NCI-H1436 (cell line): ENCODE results near the gene CRTAP.
"Not testable (repeated sequence)": the region's sequence is repeated elsewhere in the genome, so short reads cannot be mapped to it uniquely, and the experiment has no call there.

Experiments used
- DNase-seq: peaks from one replicate; lab custom pipeline; 2025; lab: John Stamatoyannopoulos, UW

Gene CRTAP

GRCh38 chr3:33141006-33141405 lies 27.2 kb downstream of the CRTAP start:
- DNase-seq = no peak

DNA sequence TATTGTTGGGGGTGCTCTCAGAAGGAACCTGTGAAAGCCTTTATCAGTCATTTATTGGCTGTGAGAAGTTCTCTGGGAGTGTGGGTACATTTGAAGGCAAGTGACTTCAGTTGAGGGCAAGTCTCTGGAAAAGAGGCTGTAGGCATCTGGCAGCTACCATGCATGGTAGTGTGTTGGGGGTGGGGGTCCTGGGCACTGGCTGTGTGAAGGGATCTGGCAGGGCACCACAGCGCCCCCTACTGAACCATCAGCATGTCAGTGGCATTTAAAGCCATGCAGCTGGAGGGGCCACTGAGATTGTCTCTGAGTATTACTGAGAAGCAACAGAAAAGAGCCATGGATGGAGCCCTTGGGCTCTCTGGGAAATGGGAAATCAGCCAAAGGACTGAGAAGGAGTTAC lies 30.6 kb downstream of the CRTAP start:
- no peak for DNase-seq

- DNase-seq = no peak
These were observed 31.5 kb downstream of the CRTAP start for GRCh38 chr3:33145221-33145900.

- DNase-seq = no peak
These were observed 32.2 kb downstream of the CRTAP start for GRCh38 chr3:33145901-33146580.

DNA sequence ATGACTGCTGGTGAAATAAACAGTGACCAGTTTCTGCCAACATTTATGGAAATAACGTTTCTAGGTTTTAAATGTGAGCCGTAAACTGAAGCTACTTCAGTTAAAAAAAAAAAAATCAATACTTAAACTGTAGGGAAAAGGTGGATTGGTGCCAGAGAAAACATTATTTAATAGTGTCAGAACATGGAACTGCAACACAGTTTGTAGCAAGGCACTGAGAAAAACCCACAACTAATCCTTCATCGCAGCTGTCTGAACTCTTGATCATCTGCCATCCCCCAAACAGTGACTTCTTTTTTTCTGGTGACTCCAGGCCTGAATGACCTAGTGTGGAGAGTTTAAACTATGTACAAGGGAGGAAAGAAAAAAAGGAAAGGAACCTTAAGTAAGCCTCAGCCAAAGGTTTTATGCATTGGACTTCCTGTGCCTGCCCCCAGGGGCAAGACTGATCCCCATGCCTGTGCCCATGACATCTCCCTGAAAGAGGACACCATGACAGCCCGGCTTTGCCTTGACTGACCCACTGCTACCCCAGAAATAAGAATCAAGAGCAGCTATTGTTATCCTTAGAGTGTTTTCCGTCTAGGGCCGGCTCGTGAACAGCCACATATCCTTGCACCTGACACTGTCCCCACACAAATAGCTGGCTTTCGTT lies 33.1 kb downstream of the CRTAP start:
- DNase-seq = no peak

DNA sequence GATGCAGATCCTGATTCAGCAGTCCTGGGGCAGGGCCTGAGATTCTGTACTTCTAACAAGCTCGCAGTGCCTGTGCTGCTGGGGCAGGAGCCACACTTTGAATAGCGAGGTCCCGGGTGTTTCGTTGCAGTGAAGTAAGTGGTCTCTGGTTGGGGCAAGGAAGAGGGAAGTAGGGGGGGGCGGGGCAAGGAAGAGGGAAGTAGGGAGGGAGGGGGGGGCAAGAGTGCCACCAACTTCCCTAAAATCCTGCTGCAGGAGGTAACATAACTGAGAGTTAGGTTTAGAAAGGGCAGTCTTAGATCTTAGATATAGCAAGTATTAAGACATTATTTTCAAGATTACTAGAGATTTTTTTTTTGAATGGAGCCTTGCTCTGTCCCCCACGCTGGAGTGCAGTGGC lies 35.5 kb downstream of the CRTAP start:
- DNase-seq = no peak

- no peak for DNase-seq
These were observed 38.8 kb downstream of the CRTAP start for GRCh38 chr3:33152363-33153360.

GRCh38 chr3:33153782-33154181 lies 40.0 kb downstream of the CRTAP start:
- no peak for DNase-seq

GRCh38 chr3:33155301-33155700 lies 41.5 kb downstream of the CRTAP start:
- DNase-seq = no peak

DNA sequence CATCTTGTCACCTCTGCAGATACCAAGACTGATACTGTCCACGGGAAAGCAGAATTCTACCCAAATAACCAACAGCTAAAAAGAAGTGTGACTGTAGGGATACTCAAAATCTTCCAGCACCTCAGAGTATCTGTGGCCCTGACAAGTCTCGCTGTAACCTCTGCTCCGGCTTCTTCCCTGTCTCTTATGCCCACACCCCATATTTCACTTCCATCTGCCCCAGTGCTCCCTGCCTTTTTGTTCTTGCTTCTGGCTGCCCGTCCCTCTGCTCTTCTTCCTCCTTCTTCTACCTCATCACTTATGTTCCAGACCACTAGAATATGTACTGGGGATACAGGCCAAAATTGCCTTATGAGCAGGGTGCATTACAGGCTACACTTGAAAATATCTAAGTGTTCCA lies 45.4 kb downstream of the CRTAP start:
- DNase-seq = no peak

DNA sequence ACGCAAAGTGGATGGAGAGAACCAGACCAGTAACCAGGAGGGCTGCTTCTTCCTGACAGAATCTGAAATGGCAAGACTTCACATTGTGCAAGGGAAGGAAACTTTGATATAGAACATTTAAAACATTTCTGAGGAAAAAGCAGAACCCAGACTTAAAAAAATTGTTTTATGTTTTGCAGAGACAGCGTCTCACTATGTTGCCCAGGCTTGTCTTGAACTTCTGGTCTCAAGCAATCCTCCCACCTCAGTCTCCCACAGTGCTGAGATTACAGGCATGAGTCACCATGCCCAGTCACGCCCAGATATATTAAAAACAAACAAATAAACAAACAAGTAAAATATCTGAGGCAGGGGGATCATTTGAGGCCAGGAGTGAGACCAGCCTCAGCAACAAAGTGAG lies 46.2 kb downstream of the CRTAP start:
- DNase-seq = no peak

DNA sequence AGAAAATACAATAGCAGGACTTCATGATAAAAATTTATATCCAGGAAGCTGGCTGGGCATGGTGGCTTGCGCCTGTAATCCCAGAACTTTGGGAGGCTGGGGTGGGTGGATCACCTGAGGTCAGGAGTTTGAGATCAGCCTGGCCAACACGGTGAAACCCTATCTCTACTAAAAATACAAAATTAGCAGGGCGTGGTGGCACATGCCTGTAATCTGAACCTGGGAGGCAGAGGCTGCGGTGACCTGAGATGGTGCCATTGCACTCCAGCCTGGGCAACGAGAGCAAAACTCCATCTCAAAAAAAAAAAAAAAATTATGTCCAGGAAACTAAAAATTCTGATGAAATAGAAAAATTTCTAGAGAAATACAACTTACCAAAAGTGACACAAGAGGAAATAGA lies 48.8 kb downstream of the CRTAP start:
- not testable (repeated sequence) for DNase-seq

DNA sequence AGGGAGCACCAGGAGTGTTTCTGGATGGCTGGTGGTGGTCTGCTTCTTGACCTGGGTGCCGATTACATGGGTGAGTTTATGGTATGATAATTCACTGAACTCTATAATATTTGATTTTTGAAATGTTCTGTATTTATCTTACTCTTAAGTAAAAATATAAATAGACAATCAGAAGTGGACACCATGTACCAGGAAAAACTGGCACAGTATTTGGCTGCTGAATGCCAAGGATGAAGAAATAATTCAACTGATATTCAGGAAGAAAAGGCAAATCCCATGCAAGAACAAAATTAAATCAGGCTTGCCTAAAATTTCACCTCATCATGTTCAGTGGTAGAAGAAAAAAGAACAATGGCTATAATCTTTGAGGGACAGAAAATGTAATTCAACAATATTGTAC lies 51.6 kb downstream of the CRTAP start:
- no peak for DNase-seq

DNA sequence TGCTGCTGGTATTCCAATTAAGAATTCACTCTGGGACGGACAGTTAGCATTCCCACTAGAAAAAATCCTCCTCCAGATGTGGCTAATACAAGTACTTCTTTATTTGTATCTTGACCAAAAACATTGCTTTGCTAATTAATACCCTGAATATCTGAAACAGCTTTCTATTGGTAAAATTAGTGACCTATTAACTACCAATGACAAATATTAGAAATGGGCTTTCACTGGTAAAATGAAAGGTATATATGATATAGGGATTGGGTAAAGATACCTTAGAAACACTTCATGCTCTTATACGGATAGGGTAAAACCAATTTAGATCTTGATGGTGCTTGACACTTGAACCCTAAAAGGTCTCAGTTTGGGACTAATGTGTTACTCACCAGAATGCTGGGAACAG lies 52.3 kb downstream of the CRTAP start:
- no peak for DNase-seq

- DNase-seq = no peak
These were observed 53.5 kb downstream of the CRTAP start for GRCh38 chr3:33167284-33167683.

GRCh38 chr3:33167716-33168336 lies 54.0 kb downstream of the CRTAP start:
- DNase-seq = no peak

- no peak for DNase-seq
These were observed 56.7 kb downstream of the CRTAP start for GRCh38 chr3:33170531-33170930.

- DNase-seq = no peak
These were observed 57.8 kb downstream of the CRTAP start for GRCh38 chr3:33171580-33171979.

DNA sequence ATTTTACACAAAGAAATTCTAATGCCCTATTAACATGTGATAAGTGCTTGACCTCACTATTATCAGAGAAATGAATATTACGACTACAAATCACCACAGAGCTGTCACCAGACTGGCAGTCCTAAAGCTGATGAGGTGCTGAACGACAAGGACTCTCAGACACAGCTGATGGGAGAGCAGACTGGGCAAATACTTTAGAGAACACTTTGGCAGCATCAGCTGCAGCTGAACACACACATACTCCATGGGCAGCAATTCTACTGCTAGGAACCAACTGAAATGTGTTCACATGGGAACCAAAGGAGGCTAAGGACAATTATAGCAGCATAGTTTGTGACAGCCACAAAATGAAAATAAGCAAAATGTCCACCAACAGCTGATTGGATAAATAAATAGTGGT lies 59.3 kb downstream of the CRTAP start:
- no peak for DNase-seq

GRCh38 chr3:33173672-33174071 lies 59.9 kb downstream of the CRTAP start:
- DNase-seq = no peak

GRCh38 chr3:33174095-33174494 lies 60.3 kb downstream of the CRTAP start:
- no peak for DNase-seq
